ENCODE data around the gene LILRA2.
"Not testable (repeated sequence)": the region's sequence is repeated elsewhere in the genome, so short reads cannot be mapped to it uniquely, and the experiment has no call there.

GRCh38 chr19:54627912-54628311, 54.3 kb downstream of the LILRA2 start:
- not testable (repeated sequence) for TF ChIP-seq CTCF (IDR thresholded peaks at IDR 0.05); ZFX (IDR thresholded peaks at IDR 0.05; ENCODE audit: borderline replicate concordance)

Data from 22Rv1 (cell line).